Coronary artery (tissue), 2 donors: ENCODE data around the gene PADI2.

Experiments used
- DNase-seq: peaks from one replicate; pipeline ENCODE4 v3.0.0-alpha.2; 2017; ENCODE audit warnings: low spot score
- H3K27ac ChIP-seq, 2 donors: fragments of 200-600 bp; sonication (generic); one replicate each; pipeline ENCODE4 v1.5.1; 2016 to 2019
- H3K4me3 ChIP-seq: fragments of 200-600 bp; sonication (generic); 2 replicates; pipeline ENCODE4 v1.5.1; 2016; ENCODE audit warnings: mild to moderate bottlenecking, moderate library complexity
- CTCF ChIP-seq: fragments of 200-600 bp; sonication (generic); IDR thresholded peaks from one replicate; pipeline ENCODE4 v1.5.1; 2019; ENCODE audit warnings: antibody characterized with exemption

The PADI2 gene

GRCh38 chr1:17061486-17061885 is 57.8 kb downstream of the PADI2 start:
- no peak overlapping the region for H3K4me3 ChIP-seq
- no peak overlapping the region for H3K27ac ChIP-seq
- TF ChIP-seq CTCF, result no peak

GRCh38 chr1:17060306-17060749 is 58.9 kb downstream of the PADI2 start:
- Histone ChIP-seq H3K4me3 (no peak overlapping the region), H3K27ac (no peak overlapping the region)
- no peak for TF ChIP-seq CTCF
- DNase-seq, result no peak

More at GRCh38 chr1:17061486-17061885, 57.8 kb downstream of the PADI2 start:
- no peak for DNase-seq

- H3K4me3 ChIP-seq, result no peak overlapping the region
- H3K27ac ChIP-seq, result no peak overlapping the region
- TF ChIP-seq CTCF, result no peak
- DNase-seq, result no peak
Observed at GRCh38 chr1:17059391-17060305, 59.6 kb downstream of the PADI2 start.

GRCh38 chr1:17056551-17056950 is 62.7 kb downstream of the PADI2 start:
- no peak for DNase-seq
- no peak overlapping the region for H3K27ac ChIP-seq
- no peak for TF ChIP-seq CTCF
- H3K4me3 ChIP-seq, result no peak overlapping the region

- DNase-seq, result no peak
- no peak overlapping the region for H3K27ac ChIP-seq
- TF ChIP-seq CTCF, result no peak
- no peak overlapping the region for H3K4me3 ChIP-seq
Observed at GRCh38 chr1:17055801-17056200, 63.5 kb downstream of the PADI2 start.

- TF ChIP-seq CTCF, result no peak
- peak; percentile 99 for DNase-seq
- Histone ChIP-seq H3K27ac (peak within 1 kb of the TSS; percentile 90 to 93), H3K4me3 (peak within 1 kb of the TSS; percentile 86)
Observed at GRCh38 chr1:17053685-17054410, 65.4 kb downstream of the PADI2 start, which contains the start of gene SDHB. Gene SDHB, minus strand, starts transcription at chr1:17054032. Its CDS starts 13 bp downstream, at chr1:17054019.
